ENCODE measurements around the gene ZNF277. TPM values are rescaled to one million over a fixed set of nuclear protein-coding genes. Genes with fewer than 3 reads are reported as not detected.

The ZNF277 gene
- total RNA-seq, 6 experiments from 2014 or later = 11.2 to 20.9 (median 13.1) TPM

GRCh38 chr7:112298543-112299100 is 92.1 kb downstream of the ZNF277 start:
- H3K27me3 ChIP-seq = no peaks in the 10 kb centered on the region
- DNase-seq (no peak), ATAC-seq (no peak)
- H3K27ac ChIP-seq = no peak overlapping the region
- no peak overlapping the region for H3K4me3 ChIP-seq
- no peaks in the 10 kb centered on the region for H3K4me1 ChIP-seq
- H3K9me3 ChIP-seq = no peaks in the 10 kb centered on the region
- H3K36me3 ChIP-seq = no peaks in the 10 kb centered on the region
- no peak for TF ChIP-seq CTCF (IDR thresholded peaks at IDR 0.05)
- 92% methylated on average over 4 of the region's 4 CpGs for WGBS (ENCODE audit: insufficient coverage, low coverage, low lambda C conversion rate, missing lambda C conversion rate)
- intact Hi-C loops (cut with DNase I) = no loop called here

GRCh38 chr7:112300072-112300471 is 93.6 kb downstream of the ZNF277 start:
- H3K4me1 ChIP-seq = no peaks in the 10 kb centered on the region
- H3K9me3 ChIP-seq = no peaks in the 10 kb centered on the region
- H3K27ac ChIP-seq = no peak overlapping the region
- intact Hi-C loops (cut with DNase I) = no loop called here
- no peaks in the 10 kb centered on the region for H3K36me3 ChIP-seq
- no peak for DNase-seq
- TF ChIP-seq CTCF (IDR thresholded peaks at IDR 0.05) (no peak), POLR2A (IDR thresholded peaks at IDR 0.05) (no peak)
- no peak overlapping the region for H3K4me3 ChIP-seq
- H3K27me3 ChIP-seq = no peaks in the 10 kb centered on the region
- ATAC-seq = no peak
- 100% methylated on average over 2 of the region's 2 CpGs for WGBS (ENCODE audit: insufficient coverage, low coverage, low lambda C conversion rate, missing lambda C conversion rate)

- intact Hi-C loops (cut with DNase I) = no loop called here
- TF ChIP-seq POLR2A (IDR thresholded peaks at IDR 0.05) (no peak), CTCF (IDR thresholded peaks at IDR 0.05) (no peak)
- Histone ChIP-seq H3K9me3 (no peaks in the 10 kb centered on the region), H3K27me3 (no peaks in the 10 kb centered on the region), H3K27ac (no peak overlapping the region), H3K4me1 (no peaks in the 10 kb centered on the region), H3K4me3 (no peak overlapping the region), H3K36me3 (no peaks in the 10 kb centered on the region)
- no peak for DNase-seq
- 93% methylated on average over 6 of the region's 6 CpGs for WGBS (ENCODE audit: insufficient coverage, low coverage, low lambda C conversion rate, missing lambda C conversion rate)
- no peak for ATAC-seq
These were observed 94.4 kb downstream of the ZNF277 start for GRCh38 chr7:112300831-112301407.

- no peak for TF ChIP-seq POLR2A (IDR thresholded peaks at IDR 0.05)
- TF ChIP-seq CTCF (IDR thresholded peaks at IDR 0.05) = no peak
- H3K27ac ChIP-seq = no peak overlapping the region
- DNase-seq = no peak
- ATAC-seq = no peak
- no peaks in the 10 kb centered on the region for H3K27me3 ChIP-seq
- no peaks in the 10 kb centered on the region for H3K36me3 ChIP-seq
- intact Hi-C loops (cut with DNase I) = no loop called here
- H3K4me1 ChIP-seq = no peaks in the 10 kb centered on the region
- H3K4me3 ChIP-seq = no peak overlapping the region
- no peaks in the 10 kb centered on the region for H3K9me3 ChIP-seq
- 46% methylated on average over 2 of the region's 2 CpGs for WGBS (ENCODE audit: insufficient coverage, low coverage, low lambda C conversion rate, missing lambda C conversion rate)
These were observed 96.1 kb downstream of the ZNF277 start for GRCh38 chr7:112302566-112302965.
